Right hindlimb (tissue), 1 donor: ENCODE results near the gene DHX16.
A peak's percentile ranks its signal among the peaks of the same experiment; 100 is the strongest.
"Not testable (repeated sequence)": the region's sequence is repeated elsewhere in the genome, so short reads cannot be mapped to it uniquely, and the experiment has no call there.

ENCODE experiments used
- DNase-seq: peaks from one replicate; pipeline ENCODE4 v3.0.0-alpha.2; 2018

The DHX16 gene

DNA sequence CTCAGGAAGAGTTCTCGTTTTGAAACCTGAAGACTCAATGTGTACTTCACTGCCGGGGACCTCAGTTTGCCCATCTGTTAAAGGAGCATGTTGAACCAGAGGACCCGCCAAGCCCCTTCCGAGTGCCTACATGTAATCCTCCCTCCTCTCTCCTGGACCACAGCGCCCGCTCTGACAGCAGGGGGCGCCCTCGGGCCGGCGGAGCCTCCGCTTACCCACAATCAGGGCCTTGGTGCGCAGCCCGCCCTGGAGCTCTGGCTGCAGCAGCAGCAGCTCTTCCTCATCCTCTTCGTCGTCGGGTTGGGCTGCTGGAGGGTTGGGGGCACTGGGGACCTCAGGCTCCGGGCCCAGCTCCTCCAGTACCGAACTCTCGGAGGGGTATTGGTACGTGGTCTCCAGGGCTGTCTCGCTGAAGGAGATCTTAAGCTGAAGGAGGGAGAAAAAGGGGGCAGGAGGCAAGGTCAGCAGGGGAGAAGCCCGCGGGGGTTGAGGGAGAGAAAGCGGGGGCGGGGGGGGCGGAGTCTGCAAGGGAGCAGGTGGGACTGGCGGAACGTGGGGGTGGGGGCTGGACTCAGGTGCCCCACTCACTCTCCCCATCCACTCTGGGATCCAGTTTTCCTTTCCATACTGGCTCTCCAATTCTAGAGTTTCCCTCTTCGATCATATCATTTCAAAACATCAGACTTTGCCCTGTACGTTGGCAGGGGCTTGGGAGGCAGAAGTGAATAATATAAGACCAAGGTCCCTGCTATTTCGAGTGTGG lies 6.3 kb upstream of the DHX16 start:
- DNase-seq = peak; percentile 88

DNA sequence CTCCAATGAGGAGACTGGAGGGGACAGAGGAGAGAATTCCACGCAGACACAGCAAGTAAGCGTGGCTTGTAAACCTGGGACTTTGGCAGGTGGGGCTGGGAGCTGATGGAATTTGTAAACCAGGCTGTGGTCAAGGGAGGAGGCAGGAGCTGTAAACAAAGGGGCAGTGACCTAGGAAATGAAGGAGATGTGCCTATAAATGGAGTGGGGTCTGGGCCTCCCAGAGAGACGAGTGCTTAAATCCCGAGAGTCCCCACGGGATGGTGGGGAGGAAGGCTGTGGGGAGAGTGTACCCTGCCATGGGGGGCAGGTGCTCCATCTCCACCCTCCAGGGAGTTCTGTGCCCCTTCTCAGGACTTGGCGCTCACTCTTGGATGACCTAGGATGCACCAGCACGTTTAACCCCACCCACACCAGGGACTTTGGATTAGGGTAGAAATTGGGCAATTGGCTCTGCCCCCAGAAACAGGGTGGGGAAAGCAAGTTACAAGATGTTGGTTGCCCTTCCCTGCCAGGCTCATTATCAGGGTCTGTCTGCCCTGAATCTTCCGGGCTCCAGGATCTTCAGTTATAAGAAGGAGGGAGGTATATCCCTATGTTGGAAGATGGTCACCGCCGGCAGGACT lies 4.0 kb upstream of the DHX16 start:
- DNase-seq = no peak

DNA sequence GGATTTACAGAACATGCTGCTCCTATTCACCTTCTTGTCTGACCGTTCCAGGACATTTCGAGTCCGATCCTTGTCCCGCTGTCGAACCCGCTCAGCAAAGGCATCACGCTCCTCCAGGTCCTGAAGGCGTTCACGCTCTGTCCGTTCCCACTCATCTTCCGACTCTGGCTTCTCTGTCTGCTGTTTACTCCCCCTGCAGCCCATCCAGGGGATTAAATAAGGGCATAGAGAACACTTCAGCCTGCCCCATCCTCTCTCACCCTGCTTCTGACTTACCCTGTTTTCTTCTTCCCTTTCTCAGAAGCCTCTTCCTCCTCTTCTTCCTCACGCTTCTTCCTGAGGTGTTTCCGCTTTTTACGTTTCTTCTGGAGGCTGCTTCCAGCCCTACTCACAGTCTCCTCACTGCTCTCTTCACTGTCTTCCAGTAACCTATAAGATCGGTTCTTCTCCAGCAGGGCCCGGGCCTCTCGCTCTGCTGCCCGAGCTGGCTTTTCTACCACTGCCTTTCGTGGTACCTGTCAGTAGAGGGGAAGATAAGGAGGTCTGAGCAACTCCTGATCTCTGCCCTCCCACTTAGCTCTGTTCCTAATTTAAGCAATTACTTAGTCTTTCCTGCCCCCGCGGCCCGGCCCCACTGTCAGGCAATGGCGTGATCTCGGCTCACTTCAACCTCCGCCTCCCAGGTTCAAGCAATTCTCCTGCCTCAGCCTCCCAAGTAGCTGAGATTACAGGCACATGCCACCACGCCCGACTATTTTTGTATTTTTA lies 1.9 kb downstream of the DHX16 start:
- DNase-seq = no peak

DNA sequence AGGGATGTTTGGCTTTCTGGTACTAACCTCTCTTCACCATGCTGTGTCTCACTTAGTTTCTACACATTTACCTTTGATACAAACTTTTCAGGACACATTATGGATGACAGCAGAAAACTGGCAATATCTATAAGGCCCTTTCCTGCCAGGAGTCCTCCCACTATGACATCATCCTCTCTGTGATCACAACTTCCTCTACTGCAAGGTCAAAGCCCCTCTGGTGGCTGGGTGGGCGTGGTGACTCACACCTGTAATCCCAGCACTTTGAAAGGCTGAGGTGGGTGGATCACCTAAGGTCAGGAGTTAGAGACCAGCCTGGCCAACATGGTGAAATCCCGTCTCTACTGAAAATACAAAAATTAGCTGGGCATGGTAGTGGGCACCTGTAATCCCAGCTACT lies 6.5 kb downstream of the DHX16 start:
- DNase-seq = not testable (repeated sequence)

DNA sequence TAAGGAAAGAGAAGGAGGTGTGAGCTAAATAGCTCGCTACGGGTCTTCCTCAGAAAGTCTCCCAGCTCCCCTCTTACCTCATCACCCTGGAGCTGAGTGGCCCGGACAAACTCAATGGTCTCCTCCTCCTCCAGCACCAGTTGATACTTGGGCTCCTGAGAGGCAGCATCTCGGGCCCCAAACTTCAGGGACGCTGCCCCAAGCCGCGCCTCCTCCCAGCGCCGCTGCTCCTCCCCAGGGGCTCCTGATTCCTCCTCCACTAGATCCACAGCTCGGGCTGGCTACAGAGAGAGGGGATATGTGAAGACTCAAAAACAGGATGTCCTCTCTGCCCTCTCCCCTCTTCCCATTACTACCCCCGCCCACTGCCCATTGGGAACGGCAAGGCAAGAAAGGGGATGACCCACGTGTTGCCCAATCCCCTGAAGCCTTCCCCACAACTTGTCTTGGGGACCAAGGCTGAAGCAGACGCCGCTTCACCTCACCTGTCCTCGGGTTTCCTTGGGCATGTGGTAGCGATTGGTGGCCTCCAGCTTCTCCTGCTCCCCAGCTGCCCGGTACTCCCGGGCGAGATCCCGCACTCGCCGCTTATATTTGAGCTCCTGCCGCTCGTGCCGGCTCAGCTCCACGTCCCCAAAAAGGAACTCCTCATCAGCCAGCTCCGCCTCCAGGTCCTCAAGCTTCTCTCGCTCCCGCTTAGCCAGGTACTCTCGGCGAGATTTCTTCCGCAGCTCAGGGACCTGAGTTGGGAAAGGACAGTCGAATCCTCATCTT lies 7.6 kb downstream of the DHX16 start:
- no peak for DNase-seq

DNA sequence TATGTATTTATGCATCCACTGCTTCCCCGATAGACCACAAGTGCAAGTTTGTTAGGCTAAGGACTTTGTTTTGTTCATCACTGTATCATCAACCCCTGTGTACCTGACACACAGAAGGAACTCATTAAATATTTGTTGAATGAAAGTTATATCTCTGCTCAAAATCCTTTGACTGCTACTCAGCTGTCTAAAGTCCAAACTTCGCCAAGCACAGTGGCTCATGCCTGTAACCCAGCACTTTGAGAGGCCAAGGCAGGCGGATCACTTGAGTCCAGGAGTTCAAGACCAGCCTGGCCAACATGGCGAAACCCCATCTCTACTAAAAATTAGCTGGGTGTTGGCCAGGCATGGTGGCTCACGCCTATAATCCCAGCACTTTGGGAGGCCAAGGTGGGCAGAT lies 14.9 kb downstream of the DHX16 start:
- not testable (repeated sequence) for DNase-seq

DNA sequence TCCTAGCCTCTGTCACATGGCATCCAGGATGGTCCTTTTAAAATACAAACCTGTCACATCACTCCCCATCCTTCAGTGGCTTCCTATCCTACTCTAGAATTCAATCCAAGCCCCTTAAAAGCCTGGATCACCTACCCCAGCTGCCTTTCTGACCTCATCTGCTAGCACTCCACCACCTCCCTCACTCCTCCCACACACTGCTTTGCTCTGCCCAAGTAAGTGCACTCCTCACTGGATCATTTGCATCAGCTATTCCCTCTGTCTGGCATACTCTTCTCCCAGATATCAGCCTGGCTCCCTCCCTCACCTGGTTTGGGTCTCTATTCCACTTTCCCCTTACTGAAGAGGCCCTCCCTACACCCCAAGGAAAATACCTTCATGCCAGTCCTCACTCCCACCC lies 15.4 kb downstream of the DHX16 start:
- DNase-seq = no peak

DNA sequence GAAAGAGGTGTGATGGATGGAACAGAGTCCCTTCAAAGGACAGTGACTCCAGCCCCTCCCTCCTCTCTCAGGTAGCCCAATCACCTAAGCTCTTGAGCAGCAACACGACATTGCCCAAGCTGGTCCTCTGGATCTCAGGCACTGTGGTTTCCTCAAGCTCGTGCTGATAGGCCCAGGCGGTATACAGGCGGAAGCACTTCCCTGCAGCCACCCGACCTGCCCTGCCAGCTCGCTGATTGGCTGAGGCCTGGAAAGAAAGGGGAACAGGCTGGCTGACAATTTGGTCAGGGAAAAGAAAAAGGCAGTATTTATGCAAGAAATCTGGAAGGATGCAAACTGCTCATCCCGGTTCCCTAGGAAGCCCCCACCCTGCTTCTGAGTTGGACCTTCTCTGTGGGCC lies 16.3 kb downstream of the DHX16 start:
- DNase-seq = no peak

DNA sequence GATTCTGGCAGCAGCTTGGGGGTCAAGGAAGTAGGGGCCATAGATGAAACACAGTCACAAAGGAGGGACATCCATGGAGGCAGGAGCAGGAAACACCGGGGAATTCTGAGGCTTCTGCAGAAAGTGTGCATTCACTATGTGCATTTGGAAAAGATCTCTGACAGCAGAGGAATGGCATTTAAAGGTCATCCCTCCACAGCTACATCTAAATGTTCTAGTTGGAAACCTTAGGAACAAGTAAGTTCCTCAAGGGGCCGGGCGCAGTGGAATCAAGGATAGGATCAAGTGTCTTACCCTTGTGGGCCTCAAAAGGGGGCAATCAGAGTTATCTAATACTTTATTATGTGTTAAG lies 17.1 kb downstream of the DHX16 start:
- DNase-seq = no peak

DNA sequence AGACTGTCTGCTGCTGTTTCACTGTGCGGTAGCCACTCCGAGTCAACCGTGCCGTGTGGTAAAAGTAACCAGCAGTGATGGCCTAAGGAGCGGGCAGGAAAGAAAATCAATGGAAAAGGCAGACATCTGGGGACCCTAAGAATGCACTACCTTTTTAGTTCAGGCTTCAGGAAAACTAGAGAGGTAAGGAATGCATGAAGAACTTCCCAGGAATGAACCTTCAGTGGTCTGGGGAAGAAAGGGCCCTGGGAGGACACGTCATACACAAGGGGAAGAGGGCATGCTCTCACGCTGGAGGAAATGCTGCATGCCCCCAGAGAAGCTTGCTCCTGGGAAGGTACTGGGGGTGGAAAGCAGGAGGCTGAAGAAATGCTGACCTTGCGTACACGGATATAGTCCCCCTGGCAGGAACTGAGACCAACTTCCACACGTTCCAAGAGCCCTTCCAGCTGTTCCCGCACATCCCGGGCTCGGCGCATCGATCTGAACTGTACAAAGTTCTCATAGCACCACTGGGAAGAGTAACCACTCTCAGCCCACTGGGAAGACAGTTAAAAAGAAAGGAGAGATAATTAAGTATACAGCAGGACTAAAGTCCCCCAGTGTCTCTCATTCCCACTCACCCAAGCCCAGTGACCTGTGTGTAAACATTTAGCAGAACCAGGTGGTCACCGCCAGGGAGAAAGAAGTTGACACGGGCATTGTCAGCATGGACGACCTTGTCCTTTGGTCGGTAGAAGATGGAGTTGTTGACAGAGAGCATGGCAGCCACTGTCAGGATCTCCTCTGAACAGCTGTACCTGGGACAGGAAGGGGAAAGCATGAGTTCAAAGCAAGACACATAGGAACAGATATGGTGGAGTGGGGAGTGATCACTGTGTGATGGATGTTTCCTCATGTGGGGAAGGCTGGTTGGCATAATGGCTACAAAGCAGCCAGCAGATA lies 17.7 kb downstream of the DHX16 start:
- DNase-seq = no peak

DNA sequence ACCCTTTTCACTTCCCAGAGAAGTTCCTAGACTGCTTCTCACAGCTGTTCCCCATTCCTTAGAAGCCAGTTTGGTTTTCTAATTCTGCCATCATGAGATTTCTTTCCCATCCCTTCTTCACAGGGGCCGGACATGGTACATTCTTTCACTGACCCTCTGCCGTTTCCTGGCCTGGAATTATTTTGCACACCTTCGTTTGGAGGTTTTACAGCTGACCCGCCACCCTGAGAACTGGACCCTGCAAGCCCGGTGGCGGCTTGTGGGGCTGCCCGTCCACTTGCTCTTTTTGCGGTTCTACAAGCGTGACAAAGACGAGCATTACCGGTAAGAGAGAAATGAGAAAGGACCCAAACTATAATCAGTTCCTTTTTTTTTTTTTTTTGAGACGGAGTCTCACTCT lies 21.7 kb downstream of the DHX16 start:
- DNase-seq = no peak

DNA sequence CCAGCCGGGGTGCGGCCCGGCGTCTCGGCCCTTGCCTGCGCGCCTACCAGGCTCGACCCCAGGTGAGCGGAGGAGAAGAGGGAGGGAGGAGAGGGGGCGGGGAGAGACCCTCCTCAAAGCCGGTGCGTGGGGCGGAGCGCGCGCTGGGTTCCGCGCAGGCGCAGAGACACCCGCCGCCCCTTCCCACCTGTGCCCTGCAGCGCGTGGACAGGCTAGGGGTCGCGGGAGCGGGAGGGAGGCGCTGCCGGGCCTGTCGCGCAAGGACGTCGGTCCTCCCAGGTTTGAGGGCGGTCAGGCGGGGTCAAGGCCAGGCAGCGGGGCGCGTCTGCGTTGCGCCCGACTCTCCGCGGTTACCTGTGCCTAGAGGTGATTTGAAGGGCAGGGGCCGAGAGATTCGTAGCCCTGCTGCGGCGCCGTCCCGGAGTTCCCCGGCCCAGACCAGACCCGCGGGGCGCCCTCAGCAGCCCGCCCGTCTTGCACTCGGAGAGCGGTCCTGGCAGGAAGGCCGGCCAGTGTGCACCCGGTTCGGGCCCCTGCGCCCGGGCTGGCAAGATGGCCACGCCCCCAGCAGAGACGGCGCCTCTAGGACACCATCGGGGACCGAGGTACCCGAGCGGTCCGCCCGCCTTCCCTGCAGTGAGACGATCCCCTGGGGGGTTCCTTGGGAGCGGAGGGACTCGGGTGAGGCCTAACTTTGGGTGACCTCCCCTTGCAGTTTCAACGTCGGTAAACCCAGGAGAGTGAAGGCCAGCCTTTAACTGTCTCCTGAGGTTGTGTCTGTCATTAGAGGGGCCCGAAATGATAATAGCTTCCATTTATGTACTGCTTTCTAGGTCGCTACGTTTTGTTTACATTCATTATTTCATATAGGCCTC lies 25.3 kb downstream of the DHX16 start:
- peak; percentile 71 for DNase-seq

DNA sequence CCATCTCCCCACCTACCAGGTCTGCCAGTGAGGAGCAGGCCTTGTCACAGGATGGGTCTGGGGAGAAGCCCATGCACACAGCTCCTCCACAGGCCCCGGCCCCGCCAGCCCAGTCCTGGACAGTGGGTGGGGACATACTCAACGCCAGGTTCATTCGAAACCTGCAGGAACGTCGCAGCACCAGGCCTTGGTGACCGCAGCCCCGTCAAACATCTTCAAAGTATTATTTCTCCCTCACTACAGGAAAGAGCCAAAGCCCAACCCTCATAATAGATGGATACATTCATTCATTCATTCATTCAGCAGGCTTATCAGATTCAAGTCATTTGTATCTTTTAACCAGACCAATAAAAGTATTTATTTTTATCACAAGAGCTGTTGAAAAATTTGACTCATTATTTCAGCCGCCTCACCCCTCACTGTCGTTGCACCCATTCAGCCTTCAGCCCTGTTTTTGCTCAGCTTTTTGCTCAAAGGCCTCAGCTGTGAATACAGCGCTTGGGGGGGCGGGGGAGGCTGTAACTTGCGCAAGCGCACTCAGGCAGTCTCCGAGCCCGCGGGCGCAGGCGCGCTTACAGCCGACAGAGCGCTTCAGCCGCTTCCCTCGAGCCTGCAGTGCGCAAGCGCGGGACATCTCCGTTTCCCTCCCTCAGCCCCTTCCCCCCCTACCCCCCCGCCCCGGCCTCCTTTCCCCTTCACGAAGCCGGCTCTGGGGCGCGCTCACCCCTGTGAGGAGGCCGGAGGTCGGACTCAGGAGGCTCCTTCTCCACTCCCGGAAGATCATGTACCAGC lies 26.2 kb downstream of the DHX16 start, which contains the start of gene C6orf136:
C6orf136 (plus strand) TSS at position 684 of the 792 bp plus-strand sequence; CDS start at position 783, 99 bp downstream.
- DNase-seq = peak; percentile 96

DNA sequence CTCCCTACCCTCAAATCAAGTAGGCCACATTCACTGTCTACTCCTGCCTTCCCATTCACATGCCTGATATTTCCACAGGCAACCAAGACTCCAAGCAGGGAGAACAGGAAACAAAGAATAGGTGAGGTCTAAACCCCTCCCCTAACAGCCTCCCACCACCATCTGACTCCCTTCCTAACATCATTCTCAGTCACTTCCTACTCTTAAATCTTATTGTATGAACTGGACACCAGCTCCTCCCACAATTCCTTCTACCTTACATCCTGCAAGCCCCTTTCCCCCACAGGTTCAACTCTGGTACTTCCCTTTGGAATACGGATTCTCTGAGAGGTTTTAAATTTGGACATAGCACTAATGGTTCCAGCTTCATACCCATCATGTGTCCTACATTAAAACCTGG lies 26.8 kb downstream of the DHX16 start:
- no peak for DNase-seq

DNA sequence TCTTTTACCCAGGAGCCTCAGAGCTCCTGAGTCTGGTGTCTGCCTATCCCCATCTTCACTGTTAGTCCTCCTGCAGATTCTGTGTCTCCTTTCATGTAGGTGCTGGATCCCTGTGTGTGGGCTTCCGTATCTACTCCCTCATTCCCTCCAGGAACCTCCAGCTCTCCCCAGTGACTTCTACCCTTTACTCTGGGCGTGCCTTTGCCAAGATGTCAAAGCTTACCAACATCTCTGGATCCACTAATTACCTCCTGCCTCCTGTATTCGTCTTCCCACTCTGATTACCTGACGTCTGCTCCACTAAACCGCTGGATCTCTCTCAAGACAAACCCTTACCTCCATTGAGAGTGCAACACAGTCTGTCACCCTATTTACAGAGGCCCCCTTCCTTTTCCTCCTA lies 28.0 kb downstream of the DHX16 start:
- no peak for DNase-seq

DNA sequence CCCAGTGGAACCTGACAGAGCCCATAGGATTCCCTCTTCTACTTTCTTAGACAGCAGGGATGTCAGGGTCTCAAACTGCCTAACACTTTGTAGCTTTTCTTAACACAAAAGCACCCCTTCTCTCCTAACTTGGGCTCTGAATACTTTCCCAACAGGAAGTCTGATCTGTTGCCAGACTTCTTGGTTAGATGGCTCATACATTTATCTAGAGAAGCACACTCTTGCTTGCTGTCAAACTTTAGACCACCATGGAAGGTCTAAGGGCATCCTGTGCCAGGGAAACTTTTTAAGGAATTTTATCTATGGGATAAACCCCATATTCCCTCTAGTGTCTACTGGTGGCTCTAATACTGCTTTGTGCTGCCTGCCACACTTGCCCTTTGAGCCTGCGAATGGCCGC lies 29.1 kb downstream of the DHX16 start:
- no peak for DNase-seq

DNA sequence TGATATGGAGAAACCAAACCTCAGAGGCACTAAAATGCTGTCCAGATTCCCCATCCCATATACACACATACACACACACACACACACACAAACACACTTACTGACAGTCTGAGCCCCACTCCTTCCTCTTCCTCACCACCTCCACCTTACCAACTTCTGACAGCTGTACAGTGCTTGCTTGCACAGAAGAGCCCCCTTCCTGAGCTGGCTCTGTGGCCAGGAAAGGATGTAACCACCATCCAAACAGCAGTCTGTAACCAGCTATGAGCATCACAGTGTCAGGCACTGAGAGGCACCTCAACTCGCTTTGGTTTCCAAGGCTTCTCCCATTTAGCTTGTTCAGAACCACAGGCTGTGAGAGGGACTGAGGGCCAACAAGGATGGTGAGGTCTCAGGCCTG lies 31.8 kb downstream of the DHX16 start:
- DNase-seq = no peak

DNA sequence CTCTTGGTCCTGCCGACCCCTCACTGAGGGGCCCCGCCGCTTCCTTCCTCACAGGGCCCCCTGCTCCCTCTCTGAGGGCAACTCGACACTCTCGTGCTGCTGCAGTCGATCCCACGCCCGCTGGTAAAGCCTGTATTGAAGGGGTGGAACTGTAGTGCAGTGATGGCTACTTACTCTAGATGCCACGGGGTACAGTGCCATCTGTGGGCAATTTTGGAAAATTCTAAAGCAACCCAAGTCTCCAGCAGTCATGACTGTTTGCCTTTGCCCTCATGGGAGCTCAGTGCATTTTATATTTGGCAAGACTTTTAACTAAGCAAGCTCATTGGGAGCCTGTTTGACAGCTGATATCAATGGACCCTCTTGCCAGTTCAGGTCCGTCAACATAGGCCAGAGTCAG lies 32.3 kb downstream of the DHX16 start:
- DNase-seq = no peak

DNA sequence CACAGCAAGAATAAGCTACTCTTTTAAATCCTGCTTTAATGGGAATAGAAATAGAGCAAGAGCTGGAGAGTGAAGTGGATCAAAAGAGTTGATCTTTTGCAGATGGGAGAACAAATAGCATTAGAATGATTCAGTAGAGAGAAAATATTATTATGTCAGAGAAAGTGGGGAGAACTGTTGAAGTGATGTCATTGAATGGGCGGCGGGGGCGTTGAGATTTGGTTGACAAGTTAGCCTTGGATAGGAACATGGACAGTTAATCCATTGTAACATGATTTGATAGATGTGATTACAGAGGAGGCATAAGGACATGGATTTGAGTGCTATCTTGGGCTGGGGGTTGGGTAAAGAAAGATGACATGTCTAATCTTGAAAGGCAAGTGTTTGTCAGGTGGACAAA lies 37.0 kb downstream of the DHX16 start:
- DNase-seq = no peak
